Astrocyte (in vitro differentiated cells and primary cell): ENCODE results near the gene CNTLN.

Source experiments
- CTCF ChIP-seq: IDR thresholded peaks from 2 replicates; pipeline ENCODE4 v1.5.1; 2011; ENCODE audit warnings: low read depth, mild to moderate bottlenecking, inconsistent platforms, low read length, moderate library complexity; ENCODE audit not compliant: insufficient read depth
- EZH2 ChIP-seq: IDR thresholded peaks from 2 replicates; pipeline ENCODE4 v1.6.1; 2012; ENCODE audit warnings: mild to moderate bottlenecking, low read length, inconsistent platforms; ENCODE audit not compliant: insufficient read depth

GRCh38 chr9:17160327-17160726 is 25.5 kb downstream of the CNTLN start:
- TF ChIP-seq CTCF (no peak), EZH2 (no peak)
